ENCODE results near the gene TOLLIP.

Gene TOLLIP

DNA sequence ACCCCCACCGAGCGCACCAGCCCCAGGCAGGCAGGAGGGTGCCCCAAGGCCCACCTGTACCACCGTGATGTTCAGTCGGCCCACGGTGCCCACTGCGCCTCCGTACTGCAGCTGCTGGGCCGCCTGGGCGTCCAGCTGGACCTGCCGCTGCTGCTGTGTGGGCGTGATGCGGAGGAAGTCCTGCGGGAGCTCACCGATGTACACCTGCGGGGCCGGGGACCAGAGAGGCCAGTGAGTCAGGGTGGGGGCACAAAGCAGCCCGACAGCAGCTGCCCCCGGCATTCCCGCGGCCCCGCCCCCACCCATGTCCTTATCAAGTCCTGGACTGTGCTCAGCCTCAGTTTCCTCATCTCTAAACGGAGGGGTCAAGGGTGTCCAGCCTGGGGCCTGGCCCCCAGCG lies 13.8 kb downstream of the TOLLIP start:
- TF ChIP-seq, protein P1, sequence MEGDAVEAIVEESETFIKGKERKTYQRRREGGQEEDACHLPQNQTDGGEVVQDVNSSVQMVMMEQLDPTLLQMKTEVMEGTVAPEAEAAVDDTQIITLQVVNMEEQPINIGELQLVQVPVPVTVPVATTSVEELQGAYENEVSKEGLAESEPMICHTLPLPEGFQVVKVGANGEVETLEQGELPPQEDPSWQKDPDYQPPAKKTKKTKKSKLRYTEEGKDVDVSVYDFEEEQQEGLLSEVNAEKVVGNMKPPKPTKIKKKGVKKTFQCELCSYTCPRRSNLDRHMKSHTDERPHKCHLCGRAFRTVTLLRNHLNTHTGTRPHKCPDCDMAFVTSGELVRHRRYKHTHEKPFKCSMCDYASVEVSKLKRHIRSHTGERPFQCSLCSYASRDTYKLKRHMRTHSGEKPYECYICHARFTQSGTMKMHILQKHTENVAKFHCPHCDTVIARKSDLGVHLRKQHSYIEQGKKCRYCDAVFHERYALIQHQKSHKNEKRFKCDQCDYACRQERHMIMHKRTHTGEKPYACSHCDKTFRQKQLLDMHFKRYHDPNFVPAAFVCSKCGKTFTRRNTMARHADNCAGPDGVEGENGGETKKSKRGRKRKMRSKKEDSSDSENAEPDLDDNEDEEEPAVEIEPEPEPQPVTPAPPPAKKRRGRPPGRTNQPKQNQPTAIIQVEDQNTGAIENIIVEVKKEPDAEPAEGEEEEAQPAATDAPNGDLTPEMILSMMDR (IDR thresholded peaks at IDR 0.05; ENCODE audit: poor library complexity, severe bottlenecking): no peak
- no peak for ATAC-seq (ENCODE audit: low read depth)
- Histone ChIP-seq H3K9me3 (ENCODE audit: severe bottlenecking) (no peaks in the 10 kb centered on the region), H3K27me3 (ENCODE audit: insufficient read depth, poor library complexity, severe bottlenecking) (no peaks in the 10 kb centered on the region), H3K36me3 (ENCODE audit: low read depth) (peaks cover 10% of the 10 kb centered on the region), H3K4me3 (ENCODE audit: severe bottlenecking) (no peak overlapping the region), H3K27ac (ENCODE audit: poor library complexity, severe bottlenecking) (no peak overlapping the region), H3K4me1 (ENCODE audit: insufficient read depth, poor library complexity, severe bottlenecking) (peaks cover 9% of the 10 kb centered on the region)
- peak; percentile 58 for DNase-seq (ENCODE audit: low spot score)

DNA sequence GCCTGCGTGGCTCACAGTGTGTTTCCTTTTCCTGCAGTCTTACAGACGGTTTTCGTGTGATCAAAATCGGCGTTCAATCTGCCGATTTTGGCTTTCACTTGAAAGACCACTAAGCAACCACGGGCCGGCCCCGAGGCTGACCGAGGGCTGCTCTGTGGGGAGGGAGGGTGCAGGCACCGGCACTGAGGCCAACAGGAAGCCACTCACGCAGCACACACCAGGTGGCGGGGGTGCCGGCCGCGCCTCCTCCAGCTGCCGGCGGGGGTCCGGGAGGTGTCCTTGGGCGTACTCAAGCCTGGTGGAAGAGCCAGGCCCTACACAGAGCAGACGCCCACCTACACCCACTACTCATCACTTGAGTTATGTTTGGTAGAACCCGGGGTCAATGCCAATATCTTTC lies 14.3 kb downstream of the TOLLIP start:
- no peaks in the 10 kb centered on the region for H3K27me3 ChIP-seq (ENCODE audit: insufficient read depth, poor library complexity, severe bottlenecking)
- peaks cover 9% of the 10 kb centered on the region for H3K4me1 ChIP-seq (ENCODE audit: insufficient read depth, poor library complexity, severe bottlenecking)
- H3K27ac ChIP-seq (ENCODE audit: poor library complexity, severe bottlenecking): no peak overlapping the region
- H3K4me3 ChIP-seq (ENCODE audit: severe bottlenecking): no peak overlapping the region
- DNase-seq (ENCODE audit: low spot score) (peak; percentile 38), ATAC-seq (ENCODE audit: low read depth) (no peak)
- no peaks in the 10 kb centered on the region for H3K9me3 ChIP-seq (ENCODE audit: severe bottlenecking)
- H3K36me3 ChIP-seq (ENCODE audit: low read depth): peaks cover 14% of the 10 kb centered on the region
- TF ChIP-seq, protein P1 (IDR thresholded peaks at IDR 0.05; ENCODE audit: poor library complexity, severe bottlenecking): no peak

DNA sequence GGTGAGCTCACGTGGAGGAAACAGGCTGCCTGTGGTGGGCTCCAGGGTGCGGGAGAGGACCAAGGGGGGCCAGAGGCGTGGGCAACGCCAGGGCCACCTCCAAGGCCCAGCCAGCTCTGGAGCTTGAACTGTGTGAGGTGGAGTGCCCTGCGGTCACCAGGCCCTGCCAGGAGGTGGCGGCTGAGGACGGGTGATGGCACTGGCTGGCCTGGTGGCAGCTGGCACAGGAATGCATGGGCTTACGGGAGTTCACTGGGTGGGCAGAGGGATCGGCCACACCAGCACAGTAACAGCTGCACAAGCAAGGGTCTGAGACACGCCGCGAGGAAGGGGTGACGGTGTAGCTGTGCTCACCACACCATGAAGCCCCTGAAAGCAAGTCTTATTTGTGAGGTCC lies 15.8 kb downstream of the TOLLIP start:
- peaks cover 17% of the 10 kb centered on the region for H3K36me3 ChIP-seq (ENCODE audit: low read depth)
- H3K4me1 ChIP-seq (ENCODE audit: insufficient read depth, poor library complexity, severe bottlenecking): no peaks in the 10 kb centered on the region
- peak; percentile 45 for DNase-seq (ENCODE audit: low spot score)
- peak; percentile 60; the same call in 2 of the 3 replicates for ATAC-seq (ENCODE audit: low read depth)
- no peak overlapping the region for H3K27ac ChIP-seq (ENCODE audit: poor library complexity, severe bottlenecking)
- no peaks in the 10 kb centered on the region for H3K9me3 ChIP-seq (ENCODE audit: severe bottlenecking)
- H3K4me3 ChIP-seq (ENCODE audit: severe bottlenecking): no peak overlapping the region
- no peaks in the 10 kb centered on the region for H3K27me3 ChIP-seq (ENCODE audit: insufficient read depth, poor library complexity, severe bottlenecking)
- TF ChIP-seq, protein P1 (IDR thresholded peaks at IDR 0.05; ENCODE audit: poor library complexity, severe bottlenecking): peak; percentile 28

DNA sequence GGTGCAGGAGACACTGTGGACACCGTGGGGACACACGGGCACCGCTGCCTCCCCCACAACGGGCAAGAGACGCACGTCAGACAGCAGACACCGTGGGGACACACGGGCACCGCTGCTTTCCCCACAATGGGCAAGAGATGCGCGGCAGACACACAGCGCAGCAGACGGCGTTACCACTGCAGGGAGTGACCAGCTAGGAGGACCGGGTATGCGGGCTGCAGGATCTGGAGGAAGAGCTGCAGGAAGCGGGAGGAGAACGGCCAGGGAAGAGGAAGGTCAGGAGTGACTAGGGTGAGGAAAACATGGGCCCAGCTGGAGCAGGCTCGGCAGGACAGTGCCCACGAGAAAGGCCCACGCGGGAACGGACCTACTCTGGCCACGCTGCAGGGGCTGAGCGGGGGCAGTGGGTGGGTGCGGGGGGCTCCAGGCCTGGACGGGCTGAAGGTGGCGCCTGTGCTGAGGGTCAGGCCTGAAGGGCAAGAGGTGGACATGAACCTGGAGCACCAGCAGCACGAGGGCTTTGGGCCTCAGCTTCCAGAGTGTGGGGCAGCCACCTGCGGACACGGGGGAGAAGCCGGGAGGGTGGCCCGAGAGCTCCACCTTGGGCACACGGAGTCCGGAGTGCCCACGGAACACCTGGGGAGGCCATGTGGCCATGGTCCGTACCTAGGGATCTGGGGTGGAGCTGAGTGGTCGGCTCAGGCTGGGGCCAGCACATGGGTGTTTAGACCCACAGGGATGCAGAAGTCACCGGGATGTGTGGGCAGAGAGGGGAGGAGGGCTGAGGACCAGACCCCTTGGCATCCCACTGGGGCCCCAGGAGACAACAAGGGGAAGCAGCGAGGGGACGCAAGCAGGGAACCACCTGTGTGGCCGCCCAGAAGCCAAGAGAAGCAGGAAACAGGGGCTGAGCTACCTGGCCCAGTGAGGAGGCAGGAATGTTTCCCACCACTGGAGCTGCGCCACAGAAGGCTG lies 16.5 kb downstream of the TOLLIP start:
- Histone ChIP-seq H3K27ac (ENCODE audit: poor library complexity, severe bottlenecking) (no peak overlapping the region), H3K27me3 (ENCODE audit: insufficient read depth, poor library complexity, severe bottlenecking) (no peaks in the 10 kb centered on the region), H3K9me3 (ENCODE audit: severe bottlenecking) (no peaks in the 10 kb centered on the region), H3K4me3 (ENCODE audit: severe bottlenecking) (no peak overlapping the region), H3K36me3 (ENCODE audit: low read depth) (peaks cover 20% of the 10 kb centered on the region), H3K4me1 (ENCODE audit: insufficient read depth, poor library complexity, severe bottlenecking) (no peaks in the 10 kb centered on the region)
- TF ChIP-seq, protein P1 (IDR thresholded peaks at IDR 0.05; ENCODE audit: poor library complexity, severe bottlenecking): no peak
- no peak for ATAC-seq (ENCODE audit: low read depth)
- DNase-seq (ENCODE audit: low spot score): no peak

All from RWPE2 (cell line).